NCI-H2107 treated with DMSO at 0.1 percent for 48 hours (cell line): Measurements from ENCODE around the gene SUSD6.
"Not testable (repeated sequence)": the region's sequence is repeated elsewhere in the genome, so short reads cannot be mapped to it uniquely, and the experiment has no call there.

Experiments used
- DNase-seq: peaks from one replicate; lab custom pipeline; 2025; ENCODE audit not compliant: unreplicated experiment; lab: John Stamatoyannopoulos, UW

SUSD6 gene

DNA sequence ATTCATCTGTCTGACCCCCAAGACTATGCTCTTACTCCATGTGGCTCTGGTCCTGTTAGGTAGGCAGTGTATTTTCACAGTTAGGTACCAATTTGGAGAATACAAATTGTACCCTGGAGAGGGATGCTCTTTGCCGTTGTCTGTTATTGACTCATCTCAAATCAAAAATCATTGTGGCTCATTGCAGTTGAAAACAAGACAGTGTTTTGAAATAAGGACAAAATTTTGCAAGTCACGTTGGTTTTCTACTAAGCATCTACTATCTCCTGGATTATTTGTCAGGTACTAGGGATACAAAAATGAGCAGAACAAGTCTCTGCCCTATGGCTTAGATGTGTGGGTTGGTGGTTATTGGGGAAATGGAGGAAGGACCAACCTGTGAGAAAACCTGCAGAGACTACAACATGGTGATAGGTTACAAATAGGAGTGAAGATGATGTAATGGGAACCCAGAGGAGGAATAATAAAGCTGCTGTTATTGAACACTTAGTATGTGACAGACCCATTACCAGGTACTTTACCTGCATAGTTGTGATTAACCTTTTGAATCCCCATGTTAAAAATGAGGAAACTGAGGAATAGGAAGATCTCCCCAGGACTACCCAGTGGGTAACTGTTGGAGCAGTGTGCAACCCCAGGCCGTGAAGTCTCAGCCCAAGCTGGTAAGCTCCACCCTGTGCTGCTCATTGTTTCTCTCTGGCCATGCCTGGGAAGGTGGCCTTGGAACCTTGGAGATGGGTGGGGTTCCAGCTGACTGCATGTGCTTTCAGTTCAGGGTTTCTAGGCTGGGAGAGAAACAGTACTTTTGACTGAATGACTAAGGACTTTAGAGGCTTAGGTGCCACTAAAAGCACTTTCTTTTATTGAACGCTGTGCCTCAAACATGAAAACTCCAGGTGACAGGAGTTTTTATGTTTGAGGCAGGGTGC is 82.7 kb downstream of the SUSD6 start:
- peak; percentile 88 for DNase-seq

DNA sequence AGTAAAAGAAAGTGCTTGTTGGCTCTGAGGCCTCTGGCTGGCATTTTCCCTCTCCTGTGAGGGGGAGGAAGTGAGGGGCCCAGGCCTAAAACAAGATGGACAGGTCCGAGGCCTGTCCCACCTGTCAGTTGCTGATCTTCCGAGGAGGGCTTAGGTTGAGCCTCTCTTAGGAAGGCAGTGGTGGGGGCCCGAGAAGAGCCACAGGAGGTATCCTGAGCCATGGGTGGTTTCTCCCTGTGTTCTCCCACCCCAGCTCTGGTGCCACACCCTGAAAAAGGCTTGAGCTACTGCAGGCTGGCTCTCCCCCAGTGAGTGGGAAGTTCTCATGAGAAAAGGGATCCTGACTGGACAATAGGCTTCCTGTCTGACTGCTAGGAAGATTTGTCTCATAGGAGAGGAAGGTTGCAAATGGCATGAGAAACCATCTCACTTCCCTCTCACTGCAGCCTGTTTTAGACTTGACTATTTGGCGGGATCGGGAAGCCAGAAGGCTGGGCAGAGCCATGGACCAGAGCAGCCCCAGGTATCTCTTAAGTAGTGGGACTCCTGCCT is 83.4 kb downstream of the SUSD6 start:
- no peak for DNase-seq

DNA sequence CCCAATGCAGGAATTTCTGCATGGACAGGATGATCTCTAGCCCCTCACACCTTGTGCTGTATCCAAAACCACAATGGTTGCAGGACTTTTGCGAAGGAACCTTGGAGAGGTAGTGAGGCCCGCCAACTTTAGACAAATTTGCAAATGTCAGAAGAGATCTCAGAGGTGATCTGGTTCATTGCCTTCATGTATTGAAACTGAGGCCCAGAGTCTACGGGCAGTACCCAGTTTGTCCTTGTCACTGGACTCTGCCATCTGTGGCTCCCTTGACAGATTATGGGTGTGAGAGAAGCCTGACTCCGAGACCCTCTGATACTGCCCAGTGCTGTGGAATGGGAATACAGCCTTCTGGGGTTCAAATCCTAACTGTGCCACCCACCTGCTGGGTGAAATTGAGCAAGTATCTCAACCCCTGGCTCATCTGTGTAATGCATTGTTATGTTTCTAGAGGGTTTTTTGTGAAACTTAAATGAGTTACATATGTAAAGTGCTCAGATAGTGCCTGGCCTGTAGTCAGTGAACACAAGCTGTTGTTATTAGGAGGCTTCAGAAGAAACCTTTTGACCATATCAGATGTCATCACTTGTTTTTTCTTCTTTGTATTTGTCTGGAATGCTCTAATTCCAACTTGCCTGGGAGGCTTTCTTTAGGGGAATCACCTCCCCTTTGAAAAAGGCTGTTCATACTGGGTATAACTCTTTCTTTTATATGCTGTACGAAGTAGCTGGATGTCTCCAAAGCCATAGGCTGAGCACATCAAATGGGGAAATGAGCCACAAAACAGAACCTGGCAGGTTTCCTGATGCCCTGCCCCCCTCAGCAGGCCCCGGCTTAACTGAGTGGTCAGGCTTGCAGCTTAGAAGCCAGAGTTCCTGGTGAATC is 84.2 kb downstream of the SUSD6 start:
- DNase-seq = no peak

DNA sequence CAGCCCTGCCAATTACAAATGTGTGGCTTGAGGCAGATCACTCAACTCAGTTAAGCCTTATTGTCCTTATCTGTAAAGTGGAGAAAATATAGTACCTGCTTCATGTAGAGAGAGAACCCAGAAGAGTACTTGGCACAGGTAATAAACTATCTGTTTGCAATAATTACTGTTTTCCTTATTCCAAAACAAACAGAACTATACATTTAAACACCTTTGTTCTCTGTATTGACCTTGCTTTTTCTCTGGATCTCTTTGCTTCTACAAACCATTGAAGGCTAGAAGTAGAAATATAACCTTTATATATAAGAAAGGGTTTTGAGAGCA is 84.8 kb downstream of the SUSD6 start:
- DNase-seq = peak; percentile 89

DNA sequence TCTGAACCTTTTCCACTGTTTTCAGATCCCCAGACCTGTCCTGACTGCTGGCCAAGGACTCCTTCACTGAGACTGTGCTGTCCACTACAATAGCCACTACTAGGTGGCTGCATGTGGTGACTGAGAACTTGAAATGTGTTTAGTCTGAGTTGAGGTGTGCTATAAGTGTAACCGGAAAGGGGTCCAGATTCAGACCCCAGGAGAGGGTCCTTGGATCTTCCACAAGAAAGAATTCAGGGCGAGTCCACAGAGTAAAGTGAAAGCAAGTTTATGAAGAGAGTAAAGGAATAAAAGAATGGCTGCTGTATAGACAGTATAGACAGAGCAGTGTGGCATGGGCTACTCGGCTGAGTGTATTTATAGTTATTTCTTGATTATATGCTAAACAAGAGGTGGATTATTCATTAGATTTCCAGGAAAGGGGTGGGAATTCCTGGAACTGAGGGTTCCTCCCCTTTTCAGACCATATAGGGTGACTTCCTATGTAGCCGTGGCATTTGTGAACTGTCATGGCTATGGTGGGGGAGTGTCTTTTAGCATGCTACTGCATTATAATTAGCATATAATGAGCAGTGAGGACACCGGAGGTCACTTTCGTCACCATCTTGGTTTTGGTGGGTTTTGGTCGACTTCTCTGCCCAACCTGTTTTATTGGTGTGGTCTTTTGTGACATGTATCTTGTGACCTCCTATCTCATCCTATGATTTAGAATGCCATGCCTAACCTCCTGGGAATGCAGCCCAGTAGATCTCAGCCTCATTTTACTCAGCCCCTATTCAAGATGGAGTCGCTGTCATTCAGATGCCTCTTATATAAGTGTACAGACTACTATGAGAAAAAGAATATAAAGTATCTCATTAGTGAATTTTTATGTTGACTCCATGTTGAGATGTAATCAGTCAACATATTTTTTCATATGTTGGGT is 85.5 kb downstream of the SUSD6 start:
- no peak for DNase-seq

DNA sequence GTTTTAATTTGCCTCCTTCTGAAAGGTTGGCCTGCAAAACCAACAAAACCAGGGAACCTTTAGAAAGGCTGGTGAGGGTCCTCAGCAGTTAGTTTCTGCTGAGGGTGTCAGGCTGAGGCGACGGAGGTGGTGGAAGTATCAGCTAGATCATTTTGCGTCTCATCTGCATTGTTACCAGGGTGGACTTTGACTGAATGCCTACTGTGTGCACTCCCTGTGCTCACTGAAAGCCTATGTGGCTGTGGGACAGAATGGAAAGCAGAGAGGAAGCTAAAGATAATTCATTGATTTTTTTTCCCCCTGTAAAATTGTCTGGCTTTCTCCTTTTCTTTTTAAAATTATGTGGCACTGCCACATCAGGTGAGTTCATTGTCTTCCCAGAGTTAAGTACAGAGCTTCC is 87.2 kb downstream of the SUSD6 start:
- no peak for DNase-seq

DNA sequence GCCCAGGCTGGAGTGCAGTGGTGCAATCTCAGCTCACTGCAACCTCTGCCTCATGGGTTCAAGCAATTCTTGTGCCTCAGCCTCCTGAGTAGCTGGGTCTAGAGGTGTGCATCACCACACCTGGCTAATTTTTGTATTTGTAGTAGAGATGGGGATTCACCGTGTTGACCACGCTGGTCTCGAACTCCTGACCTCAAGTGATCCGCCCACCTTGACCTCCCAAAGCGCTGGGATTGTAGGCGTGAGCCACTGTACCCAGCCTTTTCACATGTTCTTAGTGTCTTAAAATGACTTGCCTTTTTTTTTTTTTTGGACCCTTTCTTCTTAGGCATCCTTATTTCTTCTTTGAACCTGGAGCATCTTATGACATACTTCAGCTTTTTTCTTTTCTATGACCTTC is 87.8 kb downstream of the SUSD6 start:
- DNase-seq = not testable (repeated sequence)

DNA sequence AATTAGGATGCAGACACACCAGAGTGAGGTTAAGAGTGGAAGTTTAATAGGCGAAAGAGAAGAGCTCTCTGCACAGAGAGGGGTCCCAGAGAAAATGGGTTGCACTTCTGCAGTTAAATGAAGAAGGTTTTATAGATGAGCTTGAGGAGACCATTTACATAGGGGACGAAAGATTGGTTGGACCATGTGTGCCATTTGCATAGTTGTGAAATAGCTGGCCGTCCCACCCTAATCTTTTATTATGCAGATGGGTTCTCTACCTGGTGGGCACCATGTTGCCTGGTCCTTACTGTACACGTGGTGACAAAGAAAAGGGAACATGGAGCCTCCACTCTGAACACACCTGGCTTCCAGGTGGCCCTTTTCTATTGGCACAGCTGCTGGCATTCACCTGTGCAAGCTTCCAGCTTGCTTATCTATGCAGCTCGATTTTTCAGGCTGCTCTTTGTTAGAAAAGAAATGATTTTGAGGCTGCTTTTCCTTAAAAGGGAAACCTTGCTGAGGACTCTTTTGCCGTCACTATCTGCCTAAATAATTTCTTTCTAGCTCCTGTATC is 88.4 kb downstream of the SUSD6 start:
- DNase-seq = peak; percentile 76

DNA sequence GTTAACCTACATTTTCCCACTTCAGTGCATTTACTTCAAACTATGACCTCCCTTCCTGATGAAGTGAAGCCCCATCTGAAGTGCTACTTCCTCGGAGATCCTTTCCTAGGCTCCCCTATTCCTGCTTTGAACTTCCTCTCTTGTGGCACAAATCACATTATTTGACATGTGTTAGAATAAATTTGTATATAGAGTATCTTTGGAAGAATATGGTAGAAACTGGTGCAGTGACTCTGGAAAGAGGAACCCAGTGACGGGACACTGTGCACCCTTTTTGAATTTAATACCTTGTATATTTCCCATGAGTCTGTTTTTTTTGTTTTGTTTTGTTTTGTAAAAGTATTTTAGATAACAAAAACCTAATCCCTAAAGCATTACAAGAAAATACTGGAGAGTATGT is 89.2 kb downstream of the SUSD6 start:
- DNase-seq = no peak

DNA sequence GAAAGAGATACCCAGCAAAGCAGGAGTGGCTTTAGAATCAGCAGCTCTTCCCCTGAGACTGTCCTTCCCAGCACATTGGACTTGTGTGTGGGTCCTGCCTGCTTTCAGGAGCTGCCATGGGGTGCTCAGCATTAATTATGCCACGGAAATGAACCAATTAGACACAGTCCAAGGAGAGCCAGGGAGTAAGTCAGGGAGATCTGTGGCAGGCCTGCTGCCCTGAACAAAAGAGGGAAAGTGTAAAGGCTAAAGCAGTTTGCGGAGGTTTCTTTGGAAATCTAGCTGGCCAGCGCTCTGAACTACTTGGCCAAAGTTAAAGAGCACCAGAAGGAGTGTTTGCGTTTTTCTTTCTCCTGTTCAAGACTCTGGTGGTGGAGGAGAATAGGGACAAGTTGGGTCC is 89.9 kb downstream of the SUSD6 start:
- DNase-seq = no peak

DNA sequence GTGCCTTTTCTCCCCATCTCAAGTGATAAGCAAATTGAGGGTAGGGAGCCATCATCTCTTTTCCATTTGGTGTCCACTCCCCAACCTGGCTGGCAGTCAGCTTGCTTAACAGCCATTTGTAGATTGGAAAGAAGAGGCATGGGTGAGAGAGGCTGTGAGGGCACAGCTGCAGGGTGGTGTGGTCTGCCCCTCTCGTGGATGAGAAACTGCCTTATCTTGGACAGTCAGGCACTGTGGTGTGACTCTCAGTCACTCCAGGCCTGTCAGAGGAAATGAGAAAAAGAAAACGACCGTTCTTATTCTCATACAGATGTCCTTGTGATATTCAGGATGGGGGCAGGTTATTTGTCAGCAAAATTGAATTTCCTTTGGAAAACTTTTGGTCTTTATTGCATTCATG is 90.5 kb downstream of the SUSD6 start:
- no peak for DNase-seq

DNA sequence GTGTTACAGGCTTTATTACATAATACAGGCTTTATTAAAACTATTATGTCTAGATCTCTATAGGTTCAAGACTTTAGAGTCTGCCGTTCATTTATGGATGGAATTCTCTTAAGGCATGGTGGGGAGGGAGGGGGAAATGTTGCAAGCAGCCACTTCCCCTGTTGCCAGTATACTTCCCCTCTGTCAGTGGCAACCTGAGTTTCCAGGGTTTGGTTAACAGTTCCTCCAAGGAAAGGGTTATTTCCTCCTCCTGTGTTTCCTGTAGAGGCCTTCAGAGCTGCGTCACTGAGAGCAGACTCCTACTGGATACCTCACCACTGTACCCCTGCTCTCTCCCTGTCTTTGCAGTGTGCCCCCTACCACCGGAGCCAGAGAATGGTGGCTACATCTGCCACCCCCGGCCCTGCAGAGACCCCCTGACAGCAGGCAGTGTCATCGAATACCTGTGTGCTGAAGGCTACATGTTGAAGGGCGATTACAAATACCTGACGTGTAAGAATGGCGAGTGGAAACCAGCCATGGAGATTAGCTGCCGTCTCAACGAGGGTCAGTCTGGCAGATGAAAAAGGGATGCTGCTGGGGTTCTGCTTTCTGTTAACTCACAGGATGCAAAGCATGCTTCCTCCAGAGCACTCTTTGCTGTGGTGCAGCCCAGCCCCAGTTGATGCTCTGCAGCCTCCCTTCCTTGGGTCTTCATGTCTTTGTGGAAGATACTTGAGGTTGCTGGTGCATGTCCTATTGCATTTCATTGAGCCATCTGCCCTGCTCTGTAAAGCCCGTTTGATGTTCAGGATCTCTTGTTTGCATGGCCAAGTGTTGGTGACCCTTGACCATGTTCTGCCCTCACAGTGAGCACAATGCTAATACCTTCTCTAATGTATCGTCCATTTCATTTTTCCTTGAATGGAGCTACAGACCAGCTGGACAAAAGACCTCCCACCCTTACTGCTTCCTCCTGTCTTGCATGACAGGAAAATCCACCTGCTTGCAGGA is 91.9 kb downstream of the SUSD6 start:
- no peak for DNase-seq

DNA sequence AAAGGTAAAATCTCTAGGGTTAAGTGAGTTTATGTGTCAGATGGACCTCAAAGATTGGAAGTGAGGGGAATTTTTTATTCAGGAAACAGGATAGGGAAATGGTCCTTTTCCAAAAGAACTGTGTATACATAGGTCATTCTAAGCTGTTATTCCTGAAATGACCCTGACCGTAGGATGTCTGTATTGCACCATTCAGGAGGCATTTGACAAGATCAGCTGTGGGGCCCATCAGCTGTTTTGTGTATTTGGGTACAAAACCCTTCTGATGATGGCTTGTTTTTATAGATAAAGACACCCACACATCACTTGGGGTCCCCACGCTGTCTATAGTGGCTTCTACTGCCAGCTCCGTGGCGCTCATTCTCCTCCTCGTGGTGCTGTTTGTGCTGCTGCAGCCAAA is 92.9 kb downstream of the SUSD6 start:
- DNase-seq = no peak

DNA sequence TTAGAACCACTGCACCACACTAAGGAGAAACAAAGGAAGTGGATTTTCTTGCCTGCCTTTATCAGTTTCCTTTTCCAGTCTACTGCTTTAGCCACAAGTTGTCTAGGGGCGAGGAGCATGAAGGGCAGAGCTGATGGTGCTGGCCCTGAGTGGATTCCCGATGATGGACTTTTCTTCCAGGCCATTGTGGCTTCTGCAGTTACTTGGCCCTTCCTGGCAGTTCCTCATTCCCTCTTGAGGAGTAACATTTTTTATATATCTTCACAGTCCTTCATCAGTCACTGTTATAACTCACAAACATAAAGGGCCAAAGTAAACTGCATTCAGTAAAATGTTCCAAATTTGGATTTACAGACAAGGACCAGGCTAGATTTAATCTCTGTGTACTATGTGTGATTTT is 94.3 kb downstream of the SUSD6 start:
- no peak for DNase-seq

DNA sequence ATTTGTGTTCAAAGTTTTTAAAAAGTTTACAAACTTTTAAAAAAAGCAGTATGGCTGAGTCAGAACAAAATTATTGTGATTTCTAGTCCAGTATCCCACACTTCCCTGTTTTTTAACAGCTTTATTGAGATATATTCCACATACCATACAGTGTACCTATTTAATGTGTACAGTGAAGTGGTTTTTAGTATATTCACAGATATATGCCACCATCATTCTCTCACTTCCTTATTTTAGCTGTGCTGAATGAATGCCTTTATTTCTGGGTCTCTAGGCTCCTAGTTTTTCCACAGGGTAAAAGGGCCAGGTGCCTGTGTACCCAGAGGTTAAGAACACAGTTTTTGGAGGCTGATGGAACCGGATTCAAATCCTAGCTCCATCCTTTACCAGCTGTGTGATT is 96.7 kb downstream of the SUSD6 start:
- DNase-seq = no peak

DNA sequence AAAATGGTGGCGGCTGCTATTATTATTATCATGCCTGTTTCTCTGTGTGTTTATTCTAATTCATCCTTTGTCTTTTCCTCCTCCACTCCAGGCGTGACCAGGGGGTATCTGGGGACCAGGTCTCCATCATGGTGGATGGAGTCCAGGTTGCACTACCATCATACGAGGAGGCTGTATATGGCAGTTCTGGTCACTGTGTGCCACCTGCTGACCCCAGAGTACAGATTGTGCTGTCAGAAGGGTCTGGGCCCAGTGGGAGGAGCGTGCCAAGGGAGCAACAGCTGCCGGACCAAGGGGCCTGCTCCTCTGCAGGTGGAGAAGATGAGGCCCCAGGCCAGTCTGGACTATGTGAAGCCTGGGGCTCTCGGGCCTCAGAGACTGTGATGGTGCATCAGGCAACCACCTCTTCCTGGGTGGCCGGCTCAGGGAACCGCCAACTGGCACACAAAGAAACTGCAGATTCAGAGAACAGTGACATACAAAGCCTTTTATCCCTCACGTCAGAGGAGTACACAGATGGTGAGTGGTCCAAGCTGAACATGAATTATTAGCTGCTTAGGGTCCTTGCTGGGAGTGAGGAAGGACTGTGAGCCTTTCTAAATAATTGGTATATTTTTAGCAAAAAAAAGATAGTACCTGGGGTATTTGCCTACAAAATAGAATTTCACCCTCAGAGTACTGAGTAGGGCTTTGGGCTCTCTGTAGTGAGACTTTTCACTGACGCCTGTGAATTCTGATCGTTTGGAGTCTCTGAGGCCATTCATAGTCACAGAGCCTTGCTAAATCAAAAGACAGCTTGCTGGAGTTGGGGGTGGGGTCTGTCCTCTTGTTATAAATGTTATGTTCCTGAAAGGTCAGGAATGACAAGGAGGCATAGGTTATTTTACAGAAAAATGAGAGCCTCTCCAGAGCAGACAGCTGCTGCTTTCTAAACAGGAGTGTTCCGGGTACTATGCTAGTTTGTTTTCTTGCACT is 97.5 kb downstream of the SUSD6 start:
- DNase-seq = peak; percentile 68

DNA sequence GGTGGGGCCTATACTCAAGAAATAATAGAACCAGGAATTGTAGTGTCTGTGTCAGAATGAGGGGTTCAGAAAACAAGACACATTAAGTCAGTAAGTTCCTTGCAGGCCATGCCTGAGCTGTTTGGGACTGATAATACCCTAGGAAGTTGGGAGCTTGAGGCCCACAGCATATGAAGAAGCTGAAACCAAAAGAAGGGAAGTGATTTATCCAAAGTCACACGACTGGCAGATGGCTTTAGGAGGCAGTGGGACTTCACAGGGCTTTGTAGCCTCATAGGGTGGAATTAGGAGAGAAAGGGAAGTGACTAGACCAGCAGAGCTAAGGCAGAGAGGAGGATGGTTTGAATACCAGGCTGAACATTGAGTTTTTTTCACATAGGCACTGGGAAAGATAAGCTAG is 99.0 kb downstream of the SUSD6 start:
- no peak for DNase-seq

DNA sequence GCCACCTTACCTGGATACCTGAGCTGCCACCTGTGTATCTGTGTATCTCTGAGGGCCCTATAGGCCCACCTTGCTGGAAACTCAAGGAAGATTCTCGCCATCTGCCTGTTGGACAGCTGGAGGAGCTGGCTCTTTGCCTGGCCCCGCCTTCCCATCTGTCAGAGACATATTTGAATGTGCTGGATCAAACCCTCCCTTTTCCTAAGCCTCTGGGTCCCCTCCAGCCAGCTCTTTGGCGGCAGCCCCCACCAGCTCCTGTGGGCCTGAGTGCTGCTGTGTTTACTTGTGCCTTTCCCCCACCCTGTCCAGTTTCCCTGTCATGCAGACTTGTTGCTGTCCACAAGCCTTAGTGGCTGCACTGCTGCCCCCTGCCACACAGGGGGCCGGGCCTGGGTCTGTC is 99.7 kb downstream of the SUSD6 start:
- DNase-seq = peak; percentile 85
